ENCODE measurements around the gene PRKD2.

- TF ChIP-seq POLR2A (IDR thresholded peaks at IDR 0.05) (no peak), CTCF (IDR thresholded peaks at IDR 0.05) (no peak)
These were observed 87.3 kb downstream of the PRKD2 start for GRCh38 chr19:46629546-46630025.
